ENCODE data around the gene LSMEM2. TPM values are rescaled to one million over a fixed set of nuclear protein-coding genes. Genes with fewer than 3 reads are reported as not detected.
A peak's percentile ranks its signal among the peaks of the same experiment; 100 is the strongest.

The LSMEM2 gene
- total and polyA plus RNA-seq, 9 of the 15 experiments (the other 6 are each of a cell fraction or from before 2014, with no cell fraction given): not detected

DNA sequence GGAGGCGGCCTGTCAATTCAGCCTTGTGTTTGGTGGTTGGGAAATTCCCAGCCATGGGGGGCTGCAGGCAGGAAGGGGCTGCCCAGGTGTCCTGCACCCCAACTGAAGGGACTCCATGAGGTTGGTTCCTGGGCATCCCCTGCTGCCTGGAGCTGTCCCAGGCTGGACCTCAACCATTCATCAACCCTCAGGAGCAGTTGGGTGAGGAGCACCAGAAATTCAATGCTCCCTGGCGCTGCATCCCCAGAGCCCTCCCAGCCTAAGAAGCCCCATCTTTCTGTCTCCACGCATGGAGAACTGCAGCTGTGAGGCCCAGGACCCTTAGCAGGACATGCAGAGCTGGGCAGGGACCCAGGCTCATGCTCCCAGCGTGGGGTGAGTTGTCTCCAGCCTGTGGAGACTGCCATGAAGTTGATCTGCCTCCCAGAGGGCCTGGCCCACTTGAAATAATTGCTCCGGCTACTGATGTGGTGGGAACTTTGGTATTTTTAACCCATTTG is 17.9 kb upstream of the LSMEM2 start:
- intact Hi-C loops (cut with micrococcal nuclease): no loop called here
- H3K4me1 ChIP-seq (replicated peaks in 1 of 2; ENCODE audit: control insufficient read depth in 2 of 2, insufficient read depth in 2 of 2, low read length in 2 of 2): peaks cover 6 to 39% of the 10 kb centered on the region in 2 experiments; a peak in 4 of 5 replicates
- FAIRE-seq (no peak), ATAC-seq (no peak), DNase-seq (ENCODE audit: extremely low read depth in 1 of 4, low spot score in 3 of 4) (no peak)
- peak overlapping the region; percentile 82 for H3K4me2 ChIP-seq (ENCODE audit: insufficient read depth, low read length)
- H3K9me3 ChIP-seq (replicated peaks; ENCODE audit: control insufficient read depth, insufficient read depth, low read depth, low read length): peaks cover 4% of the 10 kb centered on the region; the same call in 1 of the 2 replicates
- H2AFZ ChIP-seq (ENCODE audit: low read depth, low read length): no peak overlapping the region
- peak overlapping the region; percentile 73 to 94; a peak in 3 of 4 replicates for H3K9ac ChIP-seq (ENCODE audit: insufficient read depth in 1 of 2, low read depth in 2 of 2, low read length in 2 of 2)
- in situ Hi-C loops (cut with MboI): no loop called here
- no peaks in the 10 kb centered on the region for H3K27me3 ChIP-seq (ENCODE audit: control insufficient read depth in 2 of 2, insufficient read depth in 2 of 2, low read length in 2 of 2)
- ChIA-PET CTCF (ENCODE audit: low intra/inter-chr PET ratio) (interaction anchor here (0.9 to 1.4 kb wide), 2 partner anchors 12 to 91 kb away, joined by 3 to 7 read pairs; no protein-coding TSS in a partner anchor), POLR2A (interaction anchor here (0.6 to 1.4 kb wide), 5 partner anchors 14 to 537 kb away, joined by 3 to 5 read pairs (median 4); partner anchors contain the start of gene GMPPB)
- peaks cover 21% of the 10 kb centered on the region; the same call in 2 of the 3 replicates for H3K36me3 ChIP-seq (ENCODE audit: control insufficient read depth, insufficient read depth, low read length)
- H3K9me1 ChIP-seq (ENCODE audit: control insufficient read depth, insufficient read depth, low read length): no peaks in the 10 kb centered on the region
- H3K27ac ChIP-seq (ENCODE audit: extremely low read depth, low read depth, low read length): peak overlapping the region; percentile 84; the same call in 2 of the 3 replicates
- TF ChIP-seq, protein P1, sequence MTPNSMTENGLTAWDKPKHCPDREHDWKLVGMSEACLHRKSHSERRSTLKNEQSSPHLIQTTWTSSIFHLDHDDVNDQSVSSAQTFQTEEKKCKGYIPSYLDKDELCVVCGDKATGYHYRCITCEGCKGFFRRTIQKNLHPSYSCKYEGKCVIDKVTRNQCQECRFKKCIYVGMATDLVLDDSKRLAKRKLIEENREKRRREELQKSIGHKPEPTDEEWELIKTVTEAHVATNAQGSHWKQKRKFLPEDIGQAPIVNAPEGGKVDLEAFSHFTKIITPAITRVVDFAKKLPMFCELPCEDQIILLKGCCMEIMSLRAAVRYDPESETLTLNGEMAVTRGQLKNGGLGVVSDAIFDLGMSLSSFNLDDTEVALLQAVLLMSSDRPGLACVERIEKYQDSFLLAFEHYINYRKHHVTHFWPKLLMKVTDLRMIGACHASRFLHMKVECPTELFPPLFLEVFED (CRISPR knock-in tag; conservative IDR thresholded peaks at IDR 0.05): no peak
- no peak for TF ChIP-seq PPARD (CRISPR knock-in tag; IDR thresholded peaks at IDR 0.05)
- TF ChIP-seq RBM17 (IDR thresholded peaks at IDR 0.05; ENCODE audit: borderline replicate concordance, low read depth, low read length): no peak
- TF ChIP-seq CREBBP (IDR thresholded peaks at IDR 0.05; ENCODE audit: low read depth, low read length): no peak
- no peak for TF ChIP-seq MECOM (CRISPR knock-in tag; IDR thresholded peaks at IDR 0.05)
- TF ChIP-seq, protein P2, sequence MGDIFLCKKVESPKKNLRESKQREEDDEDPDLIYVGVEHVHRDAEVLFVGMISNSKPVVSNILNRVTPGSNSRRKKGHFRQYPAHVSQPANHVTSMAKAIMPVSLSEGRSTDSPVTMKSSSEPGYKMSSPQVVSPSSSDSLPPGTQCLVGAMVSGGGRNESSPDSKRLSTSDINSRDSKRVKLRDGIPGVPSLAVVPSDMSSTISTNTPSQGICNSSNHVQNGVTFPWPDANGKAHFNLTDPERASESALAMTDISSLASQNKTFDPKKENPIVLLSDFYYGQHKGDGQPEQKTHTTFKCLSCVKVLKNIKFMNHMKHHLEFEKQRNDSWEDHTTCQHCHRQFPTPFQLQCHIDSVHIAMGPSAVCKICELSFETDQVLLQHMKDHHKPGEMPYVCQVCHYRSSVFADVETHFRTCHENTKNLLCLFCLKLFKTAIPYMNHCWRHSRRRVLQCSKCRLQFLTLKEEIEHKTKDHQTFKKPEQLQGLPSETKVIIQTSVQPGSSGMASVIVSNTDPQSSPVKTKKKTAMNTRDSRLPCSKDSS (IDR thresholded peaks at IDR 0.05; ENCODE audit: low read depth, partially characterized antibody): no peak
- no peak for TF ChIP-seq BRCA1 (IDR thresholded peaks at IDR 0.05)
- TF ChIP-seq BRCA1 (CRISPR knock-in tag; IDR thresholded peaks at IDR 0.05): no peak
- BruUV-seq (replicated peaks): no TSS peak
- peaks cover 3% of the 10 kb centered on the region; the same call in 1 of the 3 replicates for H3K79me2 ChIP-seq (ENCODE audit: control insufficient read depth, insufficient read depth, low read length)
- no peaks in the 10 kb centered on the region for H4K20me1 ChIP-seq (replicated peaks; ENCODE audit: control insufficient read depth, insufficient read depth, low read length)
- H3K4me3 ChIP-seq: peak overlapping the region; percentile 58; the same call in 1 of the 2 replicates
- WGBS (ENCODE audit: insufficient coverage, low coverage, missing lambda C conversion rate): 74% methylated on average over 3 of the region's 5 CpGs
